NCI-H187 (cell line): ENCODE data around the gene RER1.

Source experiments
- DNase-seq, 2 experiments: peaks; one replicate each; lab custom pipeline; 2025; lab: John Stamatoyannopoulos, UW

RER1 gene

DNA sequence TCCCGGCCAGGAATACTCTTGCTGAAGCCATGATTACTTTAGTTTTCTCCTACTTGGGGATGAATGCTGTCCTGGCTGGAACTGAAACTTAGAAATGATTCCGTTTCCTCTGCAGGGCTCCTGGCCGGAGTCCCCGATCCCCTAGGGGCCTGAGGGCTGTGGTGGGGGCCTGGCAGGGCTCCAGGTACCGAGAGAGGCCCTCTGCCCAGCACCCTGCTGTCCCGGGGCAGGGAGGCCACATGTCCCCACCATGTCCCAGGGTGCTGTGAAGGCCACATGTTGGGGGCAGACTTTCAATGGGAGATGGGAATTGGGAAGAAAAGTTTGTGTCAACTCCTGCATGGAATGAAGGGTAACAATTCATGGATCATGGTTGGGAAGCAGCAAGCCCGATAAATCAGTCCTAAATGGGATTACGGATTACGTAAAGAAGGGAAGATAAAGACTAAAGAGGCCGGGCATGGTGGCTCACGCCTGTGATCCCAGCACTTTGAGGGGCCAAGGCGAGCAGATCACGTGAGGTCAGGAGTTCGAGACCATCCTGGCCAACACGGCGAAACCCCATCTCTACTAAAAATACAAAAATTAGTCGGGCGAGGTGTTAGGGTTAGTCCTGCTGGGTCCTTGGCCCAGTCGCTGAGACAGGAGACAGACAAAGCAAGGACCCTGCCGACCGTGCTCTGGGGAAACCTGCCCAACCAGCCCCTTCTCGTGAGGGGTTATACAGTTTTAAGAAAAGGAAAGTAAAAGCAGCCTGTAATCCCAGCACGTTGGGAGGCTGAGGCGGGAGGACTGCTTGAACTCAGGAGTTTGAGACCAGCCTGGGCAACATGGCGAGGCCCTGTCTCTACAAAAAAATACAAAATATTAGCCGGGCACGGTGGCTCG, 37.8 kb upstream of the RER1 start:
- no peak for DNase-seq

DNA sequence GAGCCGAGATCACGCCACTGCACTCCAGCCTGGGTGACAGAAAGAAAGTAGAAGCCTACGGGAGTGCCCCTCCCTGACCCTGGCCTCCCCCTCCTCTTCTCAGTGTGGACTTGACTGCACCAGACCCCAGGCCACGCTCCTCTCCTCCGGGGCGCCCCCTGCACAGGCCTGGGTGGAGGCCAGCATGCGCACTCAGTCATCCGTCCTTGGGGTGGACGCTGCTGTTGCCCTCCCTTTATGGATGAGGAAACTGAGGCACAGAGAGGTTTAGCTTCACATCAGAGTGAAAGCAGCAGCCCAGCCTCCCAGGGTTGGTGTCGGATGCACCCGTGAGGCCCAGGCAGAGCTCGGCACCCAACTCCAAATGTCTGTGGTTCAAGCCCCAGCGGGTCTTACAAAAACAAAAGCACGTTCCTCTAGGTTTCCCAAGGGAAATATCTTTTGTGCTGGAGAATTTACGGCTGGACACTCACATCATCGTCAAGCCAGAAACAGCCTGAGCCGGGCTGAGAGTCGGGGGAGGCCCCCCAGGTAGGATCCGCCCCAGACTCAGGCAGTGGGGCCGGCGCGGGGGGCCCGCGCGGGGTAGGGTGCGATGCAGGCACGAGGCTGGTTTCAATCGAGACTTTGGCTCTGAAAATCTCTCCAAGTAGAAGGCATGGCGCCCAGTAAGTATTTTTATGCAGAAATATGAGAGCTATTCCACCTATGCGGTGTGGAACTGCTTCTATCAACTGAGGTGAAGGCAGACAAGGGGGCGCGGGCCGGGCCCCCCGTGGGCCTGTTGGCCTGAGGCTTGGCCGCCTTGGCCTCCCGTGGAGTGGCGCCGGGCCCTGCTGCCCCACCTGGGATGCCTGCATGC, 36.9 kb upstream of the RER1 start:
- no peak for DNase-seq

DNA sequence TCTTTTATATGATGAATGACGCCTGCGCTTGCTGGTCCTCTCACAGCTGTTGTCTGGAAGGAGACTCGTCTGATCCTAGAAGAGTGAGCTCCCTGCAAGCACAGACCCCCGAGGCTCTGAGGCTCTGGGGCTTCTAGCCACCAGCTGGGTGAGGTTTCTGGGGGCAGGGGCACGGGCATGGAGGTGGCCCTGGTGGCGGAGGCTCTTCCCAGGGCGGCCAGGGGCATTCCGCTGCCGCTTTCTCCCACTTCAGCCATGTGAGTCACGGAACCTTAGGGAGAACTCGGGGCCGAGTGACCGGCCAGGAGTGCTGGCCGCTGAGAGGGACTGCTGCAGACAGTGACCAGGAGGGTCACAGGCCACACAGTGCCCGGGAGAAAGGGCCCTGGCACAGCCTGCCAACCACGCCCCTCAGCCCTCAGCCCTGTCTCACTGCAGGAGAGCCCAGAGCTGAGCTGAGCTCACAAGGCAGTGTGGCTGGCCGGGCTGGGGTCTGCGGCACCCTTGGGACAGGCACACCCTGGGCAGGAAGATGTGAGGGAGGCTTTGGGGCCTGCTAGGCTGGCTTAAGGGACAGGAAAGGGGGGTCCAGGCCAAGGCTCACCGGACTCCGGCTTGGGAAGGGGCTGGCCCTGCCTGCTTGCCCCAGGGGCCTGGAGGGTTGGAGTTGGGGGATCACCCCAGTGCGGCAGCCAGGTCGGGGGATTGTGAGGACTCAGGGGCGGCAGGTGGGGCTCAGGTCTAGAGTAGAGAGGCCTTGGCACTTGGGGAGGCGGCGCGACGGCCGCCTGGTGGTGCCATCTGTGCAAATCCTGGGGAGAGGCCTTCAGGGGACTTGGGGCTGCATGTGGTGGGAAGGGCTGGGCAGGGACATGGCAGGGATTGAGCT, 36.0 kb upstream of the RER1 start:
- DNase-seq = no peak

DNA sequence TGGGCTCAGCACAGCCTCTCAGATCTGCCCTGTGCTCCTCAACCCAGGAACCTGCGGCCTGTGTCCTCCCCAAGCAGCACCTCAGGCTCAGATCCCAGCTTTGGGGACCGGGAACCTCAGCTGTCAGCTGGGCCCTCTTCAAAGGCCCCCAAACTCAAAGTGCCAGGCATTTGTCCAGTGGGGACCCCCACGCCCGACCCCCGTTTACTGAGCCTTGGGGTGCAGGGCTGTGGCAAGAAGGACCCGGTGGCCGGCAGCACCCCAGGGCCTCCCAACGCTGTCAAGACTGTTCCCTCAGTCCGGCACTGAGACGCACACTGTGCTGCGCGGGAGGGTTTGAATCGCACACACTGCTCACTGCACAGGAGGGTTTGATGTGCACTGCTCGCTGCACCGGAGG, 35.2 kb upstream of the RER1 start:
- DNase-seq = no peak

DNA sequence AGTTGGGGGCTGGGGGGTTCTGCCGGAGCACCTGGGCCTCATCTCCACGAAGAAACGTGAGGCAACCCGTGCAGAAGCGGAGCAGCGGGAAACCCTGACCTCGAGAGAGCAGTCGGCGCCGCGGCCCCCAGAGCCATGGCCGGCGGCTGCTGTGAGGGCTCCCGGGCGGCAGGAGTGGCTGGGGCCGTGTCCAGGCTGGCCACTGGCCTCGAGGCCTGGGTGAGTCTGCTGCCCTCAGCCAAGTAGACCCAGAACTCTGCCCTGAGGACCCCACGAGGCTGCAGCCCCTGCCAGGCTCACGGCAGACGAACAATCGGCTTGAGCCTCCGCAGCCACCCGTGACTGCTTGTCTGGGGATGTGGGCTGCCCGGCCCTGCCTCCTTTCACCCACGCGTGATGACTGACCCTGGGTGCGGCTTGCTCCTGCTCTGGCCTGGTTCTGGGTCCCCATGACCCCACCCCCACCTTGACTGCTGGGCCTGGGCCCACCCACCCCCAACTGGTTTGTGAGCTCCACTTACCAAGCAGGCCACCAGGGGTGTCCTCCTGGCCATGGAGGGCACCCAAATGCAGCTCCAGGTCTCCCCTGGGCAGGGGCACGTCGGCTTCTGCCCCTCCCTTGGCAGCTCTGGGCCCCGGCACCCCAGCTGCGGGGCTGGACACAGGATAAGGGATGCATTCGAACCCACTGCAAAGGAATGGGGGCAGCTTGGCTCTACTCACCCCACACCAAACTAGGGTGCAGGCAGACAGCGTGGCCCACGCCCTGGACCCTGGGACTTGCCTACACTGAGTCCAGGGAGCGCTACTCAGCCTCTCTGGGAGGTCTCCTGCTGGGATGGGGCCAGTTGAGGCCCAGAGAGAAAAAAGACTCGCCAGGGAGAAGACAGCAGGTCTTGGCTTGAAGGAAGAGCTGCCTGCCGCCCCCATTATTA, 34.5 kb upstream of the RER1 start:
- DNase-seq = no peak

DNA sequence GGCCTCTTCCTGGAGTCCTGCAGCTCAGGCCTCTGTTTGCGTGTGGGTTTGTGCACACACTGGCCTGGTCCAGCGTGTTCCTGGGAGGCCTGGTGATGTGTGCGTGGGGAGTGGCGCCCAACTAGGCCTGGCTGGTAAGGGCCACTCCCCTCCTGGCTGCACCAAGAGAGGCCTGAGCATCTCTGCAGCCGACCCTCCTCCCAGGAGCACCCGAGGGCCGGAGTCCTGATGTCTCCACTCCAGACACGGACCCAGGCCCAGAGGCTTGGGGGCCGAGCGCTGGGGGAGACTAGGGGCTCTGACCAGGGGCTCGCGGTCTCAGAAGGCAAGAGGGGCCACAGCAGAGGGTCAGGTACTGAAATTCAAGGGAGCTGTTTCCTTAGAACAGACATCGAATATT, 33.6 kb upstream of the RER1 start:
- DNase-seq = no peak

DNA sequence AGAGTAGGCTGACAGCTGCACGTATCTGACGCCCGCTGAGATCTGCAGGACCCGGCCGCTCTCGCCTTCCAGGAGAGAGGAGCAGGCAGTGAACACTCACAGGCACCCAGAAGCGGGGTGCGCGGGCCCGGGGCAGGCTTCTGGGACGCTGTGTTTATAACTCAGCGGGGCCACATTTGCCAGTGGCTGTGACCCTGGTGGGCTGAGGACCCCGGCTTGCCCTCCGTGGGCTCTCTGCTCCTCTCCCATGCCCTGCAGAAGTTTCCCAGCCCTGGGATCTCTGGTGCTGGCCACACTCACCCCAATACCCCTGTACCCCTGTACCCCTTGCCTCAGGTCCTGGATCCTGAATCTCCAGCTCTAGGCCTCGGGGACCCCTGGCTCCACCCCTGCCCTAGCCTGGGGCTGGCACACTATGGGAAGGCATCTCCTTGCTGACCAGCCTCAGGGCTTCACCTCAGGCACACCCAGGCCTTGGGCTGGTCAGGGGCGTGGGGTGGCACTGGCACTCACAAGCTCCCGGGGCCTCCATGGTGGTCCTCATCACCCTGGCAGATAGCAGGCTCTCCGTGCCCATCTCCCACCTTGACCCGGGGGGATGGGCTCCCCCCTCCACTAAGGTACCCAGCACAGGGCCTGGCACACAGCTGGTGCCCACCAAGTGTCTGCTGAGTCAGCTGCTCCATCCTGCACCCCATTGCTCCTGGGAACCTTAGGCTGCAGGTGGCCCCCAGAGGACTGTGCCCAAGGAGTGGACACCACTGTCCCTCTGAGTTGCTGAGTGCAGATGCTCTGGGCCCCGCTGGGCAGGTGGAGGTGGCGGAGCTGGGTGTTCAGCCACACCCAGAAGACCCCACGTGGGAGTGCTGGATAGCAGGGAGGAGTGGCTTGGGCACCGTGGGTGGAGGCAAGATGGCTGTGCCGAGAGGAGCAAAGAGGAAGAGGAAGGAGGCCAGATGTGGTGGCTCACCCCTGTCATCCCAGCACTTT, 32.7 kb upstream of the RER1 start:
- no peak for DNase-seq

DNA sequence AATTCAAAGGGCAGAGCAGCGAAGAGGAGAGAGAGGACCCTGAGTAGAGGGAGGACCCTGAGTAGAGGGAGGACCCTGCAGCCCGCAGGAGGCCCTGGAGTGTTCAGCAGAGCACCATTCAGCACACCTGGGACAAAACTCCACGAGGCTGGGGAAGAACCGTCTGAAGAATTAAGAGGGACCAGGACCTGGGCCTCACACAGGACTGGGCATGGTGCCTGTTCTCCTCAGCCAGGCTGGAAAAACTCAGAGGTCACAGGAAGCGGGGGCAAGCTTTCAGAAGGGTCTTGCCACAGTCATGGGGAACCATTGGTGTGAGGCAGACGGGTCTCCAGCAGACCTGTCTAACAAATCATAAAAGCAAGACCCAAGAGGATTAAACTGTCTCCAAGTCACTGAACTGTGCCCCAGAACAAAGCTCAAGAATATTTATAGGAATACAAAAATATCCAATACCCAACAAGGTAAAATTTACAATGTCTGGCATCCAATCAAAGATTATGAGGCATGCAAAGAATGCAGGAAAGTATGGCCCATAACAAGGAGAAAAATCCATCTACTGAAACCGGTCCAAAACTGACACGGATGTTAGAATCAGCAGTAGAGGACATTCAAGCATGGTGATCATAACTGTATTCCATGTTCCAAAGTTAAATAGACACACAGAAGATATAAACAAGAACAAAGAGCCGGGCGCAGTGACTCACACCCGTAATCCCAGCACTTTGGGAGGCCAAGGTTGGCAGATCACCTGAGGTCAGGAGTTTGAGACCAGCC, 30.9 kb upstream of the RER1 start:
- DNase-seq = no peak

DNA sequence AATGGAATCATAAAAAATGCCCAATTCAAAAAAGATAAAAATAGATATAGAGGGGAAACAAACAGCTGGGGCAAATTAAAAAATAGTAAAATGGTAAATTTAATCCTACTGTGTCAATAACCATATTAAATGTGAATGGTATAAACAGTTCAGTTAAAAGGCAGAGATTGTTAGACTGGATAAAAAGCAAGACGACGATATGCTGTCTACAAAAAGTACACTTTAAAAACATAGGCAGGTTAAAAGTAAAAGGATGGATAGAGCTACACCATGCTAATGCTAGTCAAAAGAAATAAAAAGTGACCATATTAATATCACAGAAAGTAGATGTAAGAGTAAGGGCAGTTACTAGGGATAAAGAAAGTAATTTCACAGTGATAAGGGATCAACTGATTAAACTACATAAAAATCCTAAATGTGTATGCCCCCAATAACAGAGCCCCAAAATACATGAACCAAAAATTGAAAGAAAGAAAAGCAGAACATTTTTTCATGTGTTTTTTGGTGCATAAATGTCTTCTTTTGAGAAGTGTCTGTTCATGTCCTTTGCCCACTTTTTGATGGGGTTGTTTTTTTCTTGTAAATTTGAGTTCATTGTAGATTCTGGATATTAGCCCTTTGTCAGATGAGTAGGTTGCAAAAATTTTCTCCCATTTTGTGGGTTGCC, 27.7 kb upstream of the RER1 start:
- DNase-seq = no peak

DNA sequence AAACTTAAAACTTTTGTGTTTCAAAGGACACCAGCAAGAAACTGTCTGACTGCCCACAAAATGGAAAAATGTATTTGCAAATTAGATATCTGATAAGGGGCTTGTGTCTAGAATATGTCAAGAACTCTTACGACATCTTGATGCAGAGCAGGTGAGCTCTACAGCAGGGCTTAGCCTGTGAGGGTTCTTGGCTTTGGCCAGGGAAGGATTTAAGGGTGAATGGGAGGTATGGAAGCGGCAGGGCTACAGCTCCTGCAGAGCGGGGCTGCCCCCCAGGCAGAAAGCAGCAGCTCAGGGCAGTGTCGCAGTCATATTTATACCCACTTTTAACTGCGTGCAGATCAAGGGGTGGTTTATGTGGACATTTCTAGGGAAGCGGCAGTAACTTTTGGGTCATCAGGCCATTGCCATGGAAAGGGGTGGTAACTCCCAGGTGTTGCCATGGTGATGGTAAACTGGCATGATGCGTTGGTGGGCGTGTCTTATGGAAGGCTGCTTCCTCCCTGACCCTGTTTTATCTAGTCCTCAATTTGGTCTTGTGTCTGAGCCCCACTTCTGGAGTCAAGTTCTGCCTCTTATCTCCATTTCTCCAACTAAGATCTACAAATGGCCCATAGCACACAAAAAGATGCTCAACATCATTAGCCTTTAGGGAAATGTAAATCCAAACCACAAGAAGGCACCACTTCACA, 23.4 kb upstream of the RER1 start:
- DNase-seq = no peak

DNA sequence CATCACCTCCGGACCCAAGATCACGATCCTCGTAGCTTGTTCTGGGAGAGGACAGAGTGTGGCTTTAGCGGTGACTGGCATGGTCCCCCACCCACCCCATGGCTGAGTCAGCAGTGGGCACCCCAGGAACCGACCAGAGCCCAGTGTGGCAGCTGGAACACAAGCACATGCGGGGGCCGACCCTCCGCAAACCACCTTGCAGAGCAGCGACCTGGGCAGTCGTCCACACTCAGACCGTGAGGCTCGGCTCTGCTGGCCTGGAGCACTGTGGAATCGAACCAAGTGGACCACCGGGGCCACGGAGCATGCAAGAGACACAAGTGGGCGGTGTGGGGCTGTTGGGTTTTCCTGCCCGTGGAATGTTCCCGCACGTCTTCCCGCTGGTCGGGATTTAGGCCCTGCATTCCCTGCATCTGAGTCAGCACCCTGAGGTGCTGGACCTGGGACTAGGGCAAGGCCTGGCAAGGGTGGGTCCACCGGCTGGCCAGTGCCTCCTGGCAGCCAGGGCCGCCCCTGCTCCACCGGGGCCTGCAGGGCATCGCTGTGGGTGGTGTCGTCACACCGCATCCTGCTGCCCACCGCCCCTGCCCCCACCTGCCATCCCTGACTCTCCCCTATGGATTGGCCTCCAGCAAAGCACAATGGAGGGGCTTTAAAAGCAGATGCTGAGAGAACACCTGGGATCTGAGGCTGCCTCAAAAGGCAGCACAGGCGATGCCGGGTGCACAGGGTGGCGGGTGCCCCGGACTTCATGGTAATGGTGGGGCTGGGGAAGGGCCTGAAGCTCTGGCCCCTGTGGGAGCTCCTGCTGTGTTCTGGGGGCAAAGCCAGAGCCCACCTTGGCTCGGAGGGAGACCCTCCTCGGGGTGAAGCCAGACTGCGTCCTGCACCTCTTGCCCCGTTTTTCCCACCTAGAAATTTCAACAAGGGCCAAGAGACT, 18.8 kb upstream of the RER1 start:
- DNase-seq = no peak

DNA sequence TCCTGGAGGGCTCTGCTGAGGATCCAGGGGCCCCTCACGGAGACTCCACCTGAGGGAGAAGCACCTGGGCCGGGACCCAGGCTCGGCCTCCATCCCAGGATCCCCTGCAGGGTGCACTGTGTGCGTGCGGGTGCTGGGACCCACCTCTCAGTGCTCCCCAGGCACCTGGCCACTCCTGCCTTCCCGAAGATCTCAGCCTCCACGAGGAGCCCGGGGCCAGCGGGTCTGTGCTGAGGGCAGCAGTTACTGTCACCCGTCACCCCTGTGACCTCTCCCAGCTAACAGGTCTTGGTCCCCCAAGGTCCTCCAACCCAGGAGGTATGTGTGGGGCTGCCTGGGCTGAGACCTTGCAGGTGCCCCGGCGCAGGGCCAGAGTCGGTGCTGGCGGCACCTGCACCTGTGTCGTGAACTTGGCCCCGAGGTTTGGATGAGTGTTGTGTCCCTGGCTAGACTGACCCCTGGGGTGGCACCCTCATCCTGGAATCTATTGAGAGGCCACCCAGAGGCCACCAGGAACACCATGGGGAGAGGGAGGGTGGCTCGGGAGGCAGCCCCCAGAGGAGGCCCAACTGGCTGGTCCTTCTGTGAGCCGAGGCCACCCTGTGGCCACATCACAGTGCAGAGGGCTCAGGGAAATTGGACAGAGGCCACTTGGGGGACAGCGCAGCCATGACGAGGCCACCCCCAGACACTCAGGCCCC, 17.9 kb upstream of the RER1 start:
- no peak for DNase-seq

DNA sequence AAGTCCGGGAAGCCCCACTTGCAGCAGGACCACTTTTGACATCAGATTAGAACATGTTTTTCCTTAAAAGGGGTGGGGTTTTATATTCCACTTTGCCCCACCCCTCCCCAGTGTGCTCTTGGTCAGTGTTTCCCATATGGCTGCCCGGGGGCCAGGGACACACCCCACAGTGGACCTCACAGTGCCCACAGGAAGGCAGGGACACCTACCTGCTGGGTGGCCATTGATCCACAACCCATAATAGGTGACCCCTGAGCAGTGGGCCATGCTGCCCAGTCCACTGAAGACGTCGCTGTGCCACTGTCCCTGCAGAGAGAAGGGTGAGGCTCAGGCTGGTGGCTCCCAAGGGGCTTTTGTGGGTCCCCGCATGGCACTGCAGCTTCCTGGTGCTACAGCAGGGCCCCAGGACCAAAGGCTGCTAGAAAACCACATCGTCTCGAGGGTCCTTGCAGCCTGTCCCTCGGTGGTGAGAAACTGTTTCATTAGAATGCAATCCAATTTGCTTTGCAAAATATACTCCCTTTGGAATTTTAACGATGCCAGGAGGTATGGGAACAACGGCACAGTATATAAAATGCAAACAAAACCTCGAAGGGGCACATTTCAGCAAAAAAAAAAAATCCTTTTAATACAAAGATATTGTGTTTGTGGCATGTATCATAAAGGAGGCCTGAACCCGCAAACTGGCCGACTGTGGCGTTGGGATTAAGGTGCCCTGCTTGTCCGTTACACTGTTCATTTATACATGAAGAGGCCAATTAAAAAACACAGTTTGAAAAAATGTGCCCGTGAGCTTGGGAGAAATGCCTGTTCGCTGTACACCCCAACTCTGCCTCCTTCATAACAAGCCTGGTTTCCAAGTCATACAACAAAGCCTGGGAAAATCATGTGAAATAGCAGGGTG, 17.1 kb upstream of the RER1 start:
- no peak for DNase-seq

DNA sequence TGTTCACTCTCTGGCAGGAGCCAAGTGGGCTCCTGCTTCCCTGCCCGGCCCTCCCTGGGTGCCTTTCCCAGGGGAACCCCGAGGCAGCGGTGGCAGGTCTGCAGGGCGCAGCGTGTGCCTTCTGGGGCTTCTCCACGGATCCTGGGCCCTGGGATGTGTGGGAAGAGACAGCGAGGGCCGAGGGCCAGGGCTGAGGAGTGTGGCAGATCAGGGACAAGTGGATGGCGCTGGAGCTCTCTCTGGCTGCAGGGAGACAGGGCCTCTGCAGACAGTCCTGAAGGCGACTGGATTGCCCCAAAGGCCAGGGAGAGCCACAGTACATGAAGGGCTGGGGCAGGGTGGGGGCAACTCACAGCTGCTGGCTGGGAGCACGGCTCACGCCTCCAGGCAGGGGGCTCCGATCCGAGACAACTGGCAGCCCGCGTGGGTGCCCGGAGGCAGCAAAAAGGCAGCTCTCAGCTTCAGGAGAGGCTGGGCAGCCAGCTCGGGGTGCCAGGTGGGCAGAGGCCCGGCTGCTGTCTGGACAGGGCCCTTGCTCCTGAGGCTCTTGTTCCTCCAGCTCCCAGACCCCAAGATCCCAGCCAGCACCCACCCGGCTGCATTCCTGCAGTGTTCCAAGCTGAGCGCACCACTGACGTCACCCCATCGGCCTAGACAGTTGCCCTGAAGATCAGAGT, 16.3 kb upstream of the RER1 start:
- no peak for DNase-seq

DNA sequence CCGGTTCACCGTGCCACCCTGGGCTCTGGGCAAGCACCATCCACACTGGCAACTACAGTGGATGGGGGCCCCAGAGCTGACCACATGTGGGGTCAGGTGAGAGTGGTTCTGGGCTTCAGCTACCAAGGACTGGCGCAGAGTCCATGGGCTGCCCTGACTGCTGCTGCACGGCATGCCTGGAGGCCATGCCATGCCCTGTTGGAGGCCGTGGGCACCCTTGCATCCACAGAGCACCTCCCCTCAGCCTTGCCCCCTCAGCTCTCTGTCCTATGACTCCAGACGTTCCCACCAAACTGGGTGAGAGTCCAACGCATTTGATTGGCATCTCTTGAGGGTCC, 15.7 kb upstream of the RER1 start:
- no peak for DNase-seq
